ENCODE data around the gene PRKCA.

PRKCA gene

DNA sequence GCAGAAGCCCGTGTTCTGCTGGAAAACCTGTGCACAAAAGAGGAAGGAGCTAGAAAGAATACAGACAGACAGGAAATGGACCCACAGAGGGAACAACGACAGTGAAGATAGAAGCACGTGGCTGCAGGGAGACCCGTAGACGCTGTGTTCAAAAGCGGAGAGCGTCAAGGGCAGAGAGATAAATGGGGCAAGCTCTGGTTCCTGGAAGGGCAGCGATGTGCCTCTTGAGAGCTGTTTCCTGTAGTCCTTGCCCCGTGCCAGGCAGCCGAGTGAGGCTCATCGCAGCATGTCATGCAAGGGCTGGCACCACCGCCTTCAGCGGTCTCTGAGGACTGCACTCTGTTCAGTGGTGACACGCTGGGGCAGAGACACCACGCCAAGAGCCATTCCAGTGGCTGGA, 488.9 kb downstream of the PRKCA start:
- DNase-seq: peak in 1 of 2 donors; percentile 13

GRCh38 chr17:66793814-66794213, 491.4 kb downstream of the PRKCA start:
- no peak for DNase-seq

DNA sequence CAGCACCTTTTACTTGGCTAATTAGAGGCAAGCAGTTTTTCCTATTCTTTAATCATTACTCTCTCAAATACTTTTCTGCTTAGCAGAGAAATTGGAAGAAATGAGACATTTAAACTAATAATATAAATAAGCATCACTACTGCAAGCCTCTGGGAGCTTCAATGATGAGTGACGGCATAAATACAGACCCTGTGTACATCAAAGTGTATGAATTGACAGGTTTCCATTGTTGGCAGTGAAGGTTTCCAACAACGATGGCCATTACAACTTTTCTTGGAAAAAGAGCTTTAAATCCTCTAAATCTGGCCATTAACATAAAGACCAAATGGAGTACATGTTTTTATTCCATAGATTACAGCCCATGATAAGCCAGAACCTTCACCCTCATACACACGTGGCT, 493.1 kb downstream of the PRKCA start:
- no peak for DNase-seq

DNA sequence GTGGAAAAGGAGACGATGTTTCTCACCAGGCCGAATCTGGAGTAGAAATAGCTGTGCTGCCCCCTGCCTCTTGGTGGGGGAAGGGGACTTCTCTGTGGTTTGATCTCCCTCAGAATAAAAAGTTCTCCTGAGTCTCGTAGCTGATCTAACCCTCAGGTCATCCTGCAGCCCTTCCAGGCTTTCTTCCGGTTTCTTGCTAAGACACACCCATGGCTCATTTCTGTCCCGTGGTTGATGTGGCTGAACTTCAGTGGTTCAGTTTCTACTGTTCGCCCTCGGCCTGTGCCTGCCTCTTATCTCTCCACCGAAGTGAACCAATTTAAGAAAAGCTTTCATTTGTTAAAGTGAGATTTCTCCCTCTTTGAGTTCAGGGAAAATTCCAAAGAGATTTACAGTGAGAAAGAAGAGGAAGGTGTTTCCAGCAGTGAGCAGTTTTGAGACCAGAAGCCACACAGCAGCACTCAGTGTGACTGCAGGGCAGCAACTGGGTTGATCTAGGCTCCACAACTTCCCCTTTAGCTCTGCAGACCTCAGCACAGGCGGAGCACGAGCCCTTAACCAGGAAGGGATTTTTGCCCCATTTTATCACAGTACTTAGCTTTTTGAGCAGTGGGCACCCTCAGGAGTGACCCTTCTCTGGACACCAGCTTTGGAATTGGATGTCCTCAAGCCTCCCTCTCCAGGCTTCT, 497.6 kb downstream of the PRKCA start:
- DNase-seq: no peak

DNA sequence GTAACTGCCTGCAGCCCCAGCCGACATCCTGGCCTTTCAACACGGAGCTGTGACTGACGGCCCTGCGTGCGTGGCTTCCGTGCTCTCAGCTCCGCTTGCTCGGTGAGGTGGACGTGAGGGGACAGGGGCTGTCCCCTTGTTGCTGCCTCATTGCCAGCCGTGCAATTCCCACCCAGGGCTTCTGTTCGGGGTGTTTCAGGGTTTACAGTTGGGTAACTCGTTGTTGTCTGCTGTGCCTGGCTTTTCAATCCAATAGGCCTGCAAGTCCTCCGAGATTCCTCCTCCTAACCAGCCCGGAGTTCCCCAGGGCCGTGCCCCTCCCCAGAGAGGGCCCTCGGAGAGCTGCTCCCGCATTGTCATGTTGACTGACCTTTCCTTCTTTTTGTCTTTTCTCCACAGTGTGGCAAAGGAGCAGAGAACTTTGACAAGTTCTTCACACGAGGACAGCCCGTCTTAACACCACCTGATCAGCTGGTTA, 501.1 kb downstream of the PRKCA start:
- no peak for DNase-seq

- DNase-seq: no peak
Measured at GRCh38 chr17:66805567-66805966, 503.2 kb downstream of the PRKCA start.

DNA sequence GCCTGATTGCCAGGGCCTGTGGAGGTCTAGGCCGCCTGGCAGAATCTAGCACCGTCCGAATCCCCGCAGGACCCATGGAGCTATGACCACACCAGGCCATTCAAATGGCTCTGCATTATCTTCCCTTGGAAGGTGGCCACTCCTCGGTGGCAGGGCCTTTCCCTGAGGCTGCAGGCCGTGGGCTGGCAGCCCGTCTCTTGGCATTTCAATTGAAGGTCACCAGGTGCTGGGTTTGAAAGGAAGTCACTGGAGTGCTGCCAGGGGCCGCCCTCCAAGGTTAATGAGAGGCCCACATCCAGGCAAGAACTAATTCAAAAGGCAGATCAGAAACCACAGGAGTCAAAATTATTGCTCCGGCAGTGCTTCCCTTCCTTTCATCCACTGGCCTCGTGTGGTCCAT, 504.8 kb downstream of the PRKCA start:
- DNase-seq: no peak

- no peak for DNase-seq
Measured at GRCh38 chr17:66809408-66809807, 507.0 kb downstream of the PRKCA start.

GRCh38 chr17:66810951-66811682, 508.7 kb downstream of the PRKCA start:
- DNase-seq: no peak

DNA sequence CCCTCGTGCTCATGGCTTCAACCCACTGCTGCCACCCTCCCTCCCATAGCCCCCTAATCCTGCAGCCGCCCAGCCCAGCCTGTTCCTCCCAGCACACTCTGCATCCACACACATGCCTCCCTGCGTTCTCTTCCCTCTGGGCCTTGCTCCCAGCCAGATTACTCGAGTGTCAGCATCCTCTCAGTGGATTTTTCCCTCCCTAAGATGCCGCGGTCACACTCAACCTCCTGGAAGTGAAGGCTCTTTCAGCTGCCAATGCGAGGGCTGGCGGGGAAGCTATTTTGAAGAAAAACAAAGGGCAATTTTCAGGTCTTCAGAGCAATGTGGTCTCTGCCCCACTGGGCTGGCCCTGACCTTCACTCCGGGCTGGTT, 509.3 kb downstream of the PRKCA start:
- DNase-seq: no peak

DNA sequence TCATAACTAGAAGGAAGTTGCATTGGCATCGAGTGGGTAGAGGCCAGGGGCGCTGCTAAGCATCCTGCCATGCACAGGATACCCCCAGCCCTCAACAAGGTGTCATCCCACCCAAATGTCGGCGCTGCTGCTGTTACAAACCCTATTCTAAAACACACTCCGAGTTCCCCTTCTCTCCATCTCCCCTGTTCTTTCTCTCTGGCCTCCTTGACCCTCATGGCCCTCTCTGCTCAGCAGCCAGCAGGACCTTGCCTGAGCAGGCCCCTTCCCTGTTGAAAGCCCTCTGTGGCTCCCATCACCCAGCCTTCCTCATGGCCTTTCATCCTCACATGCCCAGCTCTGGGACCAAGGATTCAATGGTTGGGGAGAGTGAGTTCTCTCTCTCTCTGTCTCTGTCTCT, 510.2 kb downstream of the PRKCA start:
- no peak for DNase-seq

GRCh38 chr17:66813296-66813695, 510.9 kb downstream of the PRKCA start:
- DNase-seq: no peak

DNA sequence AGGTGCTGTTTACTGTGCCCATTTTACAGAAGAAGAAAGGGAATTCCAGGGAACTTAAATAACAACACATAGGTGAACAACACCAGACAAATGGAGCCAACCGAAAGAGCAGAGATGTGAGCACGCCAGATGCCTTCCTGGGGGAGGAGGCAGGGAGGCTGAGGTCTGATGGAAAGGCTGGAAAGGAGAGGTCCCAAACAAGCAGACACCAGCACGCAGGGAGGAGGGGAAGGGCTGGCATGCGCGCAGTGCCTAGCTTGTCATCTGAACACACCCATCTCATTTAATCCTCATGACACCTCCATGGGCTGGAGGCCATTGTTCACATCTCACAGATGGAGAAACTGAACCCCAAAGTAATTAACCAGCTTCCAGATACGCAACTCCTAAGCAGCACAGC, 511.6 kb downstream of the PRKCA start:
- no peak for DNase-seq

DNA sequence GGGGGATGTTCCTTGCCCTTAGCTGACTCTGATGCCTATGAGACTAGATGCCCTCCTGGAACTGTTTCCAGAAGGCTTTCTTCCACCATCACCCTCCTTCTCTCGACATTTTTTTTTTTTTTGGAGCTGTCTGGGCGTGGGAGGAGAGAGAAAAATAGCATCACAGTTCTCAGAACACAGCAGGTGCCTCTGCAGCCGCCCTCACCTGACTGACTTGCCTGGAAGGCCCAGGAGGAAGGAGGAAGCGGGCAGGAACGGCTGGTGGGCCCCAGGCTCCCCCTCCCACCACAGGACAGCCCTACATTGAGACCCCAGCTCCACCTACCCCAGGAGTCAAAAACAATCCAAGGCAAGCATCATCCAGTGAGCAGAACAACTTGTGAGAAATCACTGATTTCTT, 512.2 kb downstream of the PRKCA start:
- DNase-seq: no peak

GRCh38 chr17:66817750-66818149, 515.3 kb downstream of the PRKCA start:
- DNase-seq: no peak

DNA sequence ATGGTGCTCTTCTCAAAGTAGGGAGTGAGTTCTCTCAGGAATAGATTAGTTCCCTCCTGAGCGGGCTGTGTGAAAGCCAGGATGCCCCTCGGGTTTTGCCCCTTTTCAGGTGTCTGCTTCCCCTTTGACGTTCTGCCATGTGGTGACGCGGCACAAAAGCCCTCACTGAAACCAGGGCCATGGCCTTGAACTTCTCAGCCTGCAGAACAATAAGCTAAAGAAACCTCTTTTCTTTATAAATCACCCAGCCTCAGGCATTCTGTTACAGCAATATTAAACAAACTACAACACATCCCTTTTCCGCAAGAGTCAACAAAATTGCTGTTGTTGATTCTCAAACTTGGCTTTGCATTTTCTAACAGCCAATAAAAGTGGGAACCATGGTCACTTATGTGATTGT, 517.1 kb downstream of the PRKCA start:
- DNase-seq: no peak

GRCh38 chr17:66822009-66822408, 519.6 kb downstream of the PRKCA start:
- no peak for DNase-seq

DNA sequence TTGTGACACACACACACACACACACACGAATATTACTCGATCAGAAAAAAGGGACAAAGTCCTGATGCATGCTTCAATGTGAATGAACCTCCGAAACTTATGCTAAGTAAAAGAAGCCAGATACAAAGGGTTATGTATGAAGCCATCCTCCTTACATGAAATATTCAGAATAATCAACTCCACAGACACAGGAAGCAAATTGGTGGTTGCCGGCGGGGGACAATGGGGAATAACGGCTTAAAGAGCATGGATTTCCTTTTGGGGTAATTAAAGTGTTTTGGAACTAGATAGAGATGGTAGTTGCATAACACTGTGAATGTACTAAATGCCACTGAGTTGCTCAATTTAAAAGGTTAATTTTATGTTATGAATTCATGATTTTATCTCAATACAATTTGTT, 524.4 kb downstream of the PRKCA start:
- DNase-seq: no peak

GRCh38 chr17:66829386-66829864, 527.0 kb downstream of the PRKCA start:
- DNase-seq: no peak

- DNase-seq: no peak
Measured at GRCh38 chr17:66829883-66830282, 527.5 kb downstream of the PRKCA start.

GRCh38 chr17:66830451-66830850, 528.0 kb downstream of the PRKCA start:
- DNase-seq: no peak

DNA sequence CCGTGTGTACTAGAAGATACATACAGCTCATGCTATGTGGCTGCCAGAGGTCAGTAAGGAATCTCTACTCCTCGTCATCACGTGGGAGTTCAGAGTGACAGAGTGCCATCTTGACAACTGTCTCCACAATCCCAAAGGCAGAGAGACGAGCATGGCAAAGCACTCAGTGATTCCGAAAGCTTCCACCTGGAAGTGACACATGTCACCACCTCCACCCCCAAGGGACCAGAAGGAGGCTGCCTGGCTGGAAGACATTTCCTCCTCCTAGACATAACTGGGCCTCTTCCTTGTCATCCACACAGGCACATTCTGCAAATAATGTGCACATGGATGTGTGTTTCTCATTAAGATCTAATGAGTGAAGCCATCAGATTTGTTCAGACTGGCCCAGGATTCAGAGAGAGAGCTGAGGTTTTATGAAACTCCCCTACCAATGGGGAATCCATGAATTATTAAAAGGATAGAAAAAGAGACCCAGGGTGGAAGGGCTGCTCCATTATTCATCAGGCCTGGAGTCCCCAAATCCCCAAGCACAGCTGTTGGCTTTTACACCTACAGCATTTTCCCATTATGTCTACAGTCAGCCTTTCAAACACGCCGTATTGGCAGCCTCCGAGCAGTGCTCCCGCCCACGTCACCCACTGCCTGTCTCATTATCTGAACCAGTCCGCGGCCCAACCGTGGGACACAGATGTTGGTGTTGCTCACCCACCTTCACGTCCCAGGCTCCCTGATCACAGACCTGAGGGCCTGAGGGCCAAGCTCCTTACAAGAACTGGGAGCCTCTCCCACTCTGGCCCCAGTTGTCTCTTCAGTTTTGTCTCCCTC, 529.2 kb downstream of the PRKCA start:
- no peak for DNase-seq

GRCh38 chr17:66833201-66833600, 530.8 kb downstream of the PRKCA start:
- DNase-seq: no peak
